ENCODE data around the gene GABBR2. TPM values are rescaled to one million over a fixed set of nuclear protein-coding genes. Genes with fewer than 3 reads are reported as not detected.

Gene GABBR2
- total and polyA plus RNA-seq, 2 of the 8 experiments (the other 6 are each of a cell fraction or from before 2014, with no cell fraction given), result 0.50 to 1.2 TPM

GRCh38 chr9:98533132-98533531, 175.6 kb downstream of the GABBR2 start:
- Histone ChIP-seq H3K14ac (ENCODE audit: insufficient read length) (no peak overlapping the region), H2BK120ac (replicated peaks; ENCODE audit: low read depth, low read length) (no peak overlapping the region), H3K27me3 (replicated peaks in 1 of 4; ENCODE audit: control insufficient read depth in 3 of 4, extremely low read depth in 1 of 4, insufficient read depth in 3 of 4, low read length in 3 of 4) (no peaks in the 10 kb centered on the region; a peak in 1 of 7 replicates), H3K9me3 (ENCODE audit: insufficient read depth in 2 of 2, low read depth in 1 of 2, low read length in 1 of 2) (peaks cover 0 to 8% of the 10 kb centered on the region in 2 experiments; a peak in 2 of 4 replicates), H3K27ac (ENCODE audit: low read depth, low read length) (no peak overlapping the region), H2BK20ac (ENCODE audit: low read length) (no peak overlapping the region), H3K4me2 (ENCODE audit: insufficient read depth in 1 of 2, low read depth in 2 of 2, low read length in 2 of 2) (no peak overlapping the region), H3K4ac (replicated peaks; ENCODE audit: insufficient read length, low read depth, low read length) (no peak overlapping the region), H3K18ac (ENCODE audit: extremely low read depth, low read length) (no peak overlapping the region), H2AK5ac (ENCODE audit: low read depth, low read length) (no peak overlapping the region), H4K8ac (ENCODE audit: extremely low read depth, insufficient read depth, low read length) (no peak overlapping the region), H3K56ac (replicated peaks; ENCODE audit: insufficient read length, low read depth, low read length) (no peak overlapping the region), H3K9ac (replicated peaks in 1 of 4; ENCODE audit: extremely low read depth in 1 of 4, low read depth in 3 of 4, low read length in 3 of 4) (no peak overlapping the region), H3K79me1 (ENCODE audit: low read depth, low read length) (no peaks in the 10 kb centered on the region), H3K4me1 (replicated peaks in 1 of 4; ENCODE audit: control insufficient read depth in 3 of 4, insufficient read depth in 4 of 4, low read length in 3 of 4) (no peaks in the 10 kb centered on the region), H3K23me2 (ENCODE audit: low read depth, low read length) (no peaks in the 10 kb centered on the region), H2AFZ (ENCODE audit: low read length) (no peak overlapping the region), H4K20me1 (replicated peaks in 1 of 2; ENCODE audit: control insufficient read depth in 1 of 2, insufficient read depth in 2 of 2, low read length in 2 of 2) (no peaks in the 10 kb centered on the region), H3K4me3 (ENCODE audit: extremely low read depth in 1 of 4, insufficient read depth in 2 of 4, low read depth in 3 of 4, low read length in 4 of 4) (no peak overlapping the region), H2BK5ac (ENCODE audit: low read depth, low read length) (no peak overlapping the region), H3K36me3 (ENCODE audit: control insufficient read depth in 2 of 4, insufficient read depth in 4 of 4, low read length in 3 of 4) (no peaks in the 10 kb centered on the region), H3K23ac (ENCODE audit: insufficient read length) (no peak overlapping the region), H4K91ac (replicated peaks; ENCODE audit: insufficient read length, low read length) (no peak overlapping the region), H4K5ac (ENCODE audit: insufficient read length, low read depth, low read length) (no peak overlapping the region), H2BK15ac (ENCODE audit: low read length) (no peak overlapping the region), H3K79me2 (ENCODE audit: control insufficient read depth in 1 of 2, insufficient read depth in 2 of 2, low read length in 2 of 2) (no peaks in the 10 kb centered on the region), H2BK12ac (ENCODE audit: low read depth, low read length) (no peak overlapping the region)
- TF ChIP-seq CTBP2 (IDR thresholded peaks at IDR 0.05; ENCODE audit: borderline replicate concordance, insufficient read depth, insufficient read length, low read length), result no peak
- no peak for TF ChIP-seq POLR2AphosphoS5 (IDR thresholded peaks at IDR 0.05; ENCODE audit: low read depth, low read length)
- TF ChIP-seq SIN3A (conservative IDR thresholded peaks at IDR 0.05 in 1 of 2, IDR thresholded peaks at IDR 0.05 in 1 of 2; ENCODE audit: low read depth in 1 of 2, low read length in 2 of 2), result no peak
- TF ChIP-seq SIRT6 (IDR thresholded peaks at IDR 0.05; ENCODE audit: low read length), result no peak
- no peak for TF ChIP-seq ATF3 (IDR thresholded peaks at IDR 0.05; ENCODE audit: insufficient read depth, low read depth, low read length)
- TF ChIP-seq NANOG (IDR thresholded peaks at IDR 0.05; ENCODE audit: insufficient read depth, low read depth, low read length, poor library complexity, severe bottlenecking), result no peak
- TF ChIP-seq RFX5 (IDR thresholded peaks at IDR 0.05; ENCODE audit: borderline replicate concordance, low read depth, low read length), result no peak
- TF ChIP-seq GABPA (IDR thresholded peaks at IDR 0.05; ENCODE audit: borderline replicate concordance, insufficient read depth, low read length), result no peak
- no peak for TF ChIP-seq PHF8 (conservative IDR thresholded peaks at IDR 0.05; ENCODE audit: low read depth, low read length)
- no peak for TF ChIP-seq USF2 (IDR thresholded peaks at IDR 0.05; ENCODE audit: low read length)
- ChIA-PET POLR2A (ENCODE audit: partially characterized antibody) (no interaction called here), CTCF (ENCODE audit: partially characterized antibody) (interaction anchor here (1.3 kb wide), 1 partner anchor 218 kb away, joined by 3 read pairs; no protein-coding TSS in a partner anchor)
- FAIRE-seq (no peak), DNase-seq (ENCODE audit: low read depth in 1 of 2, low spot score in 2 of 2) (no peak)
- WGBS, 2 experiments (ENCODE audit: extremely low coverage in 1 of 2, insufficient coverage in 1 of 2, insufficient read length in 1 of 2, insufficient replicate concordance in 2 of 2, low coverage in 1 of 2, low lambda C conversion rate in 2 of 2, missing lambda C conversion rate in 1 of 2), result 73% methylated on average over 4 of the region's 4 CpGs; no CpG with 5 or more reads in 1 of the 2 experiments

Data from H1 (cell line).